Gastroesophageal sphincter (tissue), 3 donors: Measurements from ENCODE around the gene PSME2.
A peak's percentile ranks its signal among the peaks of the same experiment; 100 is the strongest.

Experiments used
- CTCF ChIP-seq, 4 experiments: fragments of 200-600 bp in 2 of 4; fragments of 450-650 bp in 2 of 4; sonication (generic) in 1 of 4; IDR thresholded peaks; one replicate each; pipeline ENCODE4 v1.5.1; 2017 to 2019; ENCODE audit warnings: antibody characterized with exemption in 4 of 4, mild to moderate bottlenecking in 2 of 4, moderate library complexity in 2 of 4
- POLR2A ChIP-seq, 2 donors: fragments of 450-650 bp; IDR thresholded peaks; one replicate each; pipeline ENCODE4 v1.6.1; 2017; ENCODE audit warnings: antibody characterized with exemption in 2 of 2, mild to moderate bottlenecking in 2 of 2, moderate library complexity in 1 of 2

DNA sequence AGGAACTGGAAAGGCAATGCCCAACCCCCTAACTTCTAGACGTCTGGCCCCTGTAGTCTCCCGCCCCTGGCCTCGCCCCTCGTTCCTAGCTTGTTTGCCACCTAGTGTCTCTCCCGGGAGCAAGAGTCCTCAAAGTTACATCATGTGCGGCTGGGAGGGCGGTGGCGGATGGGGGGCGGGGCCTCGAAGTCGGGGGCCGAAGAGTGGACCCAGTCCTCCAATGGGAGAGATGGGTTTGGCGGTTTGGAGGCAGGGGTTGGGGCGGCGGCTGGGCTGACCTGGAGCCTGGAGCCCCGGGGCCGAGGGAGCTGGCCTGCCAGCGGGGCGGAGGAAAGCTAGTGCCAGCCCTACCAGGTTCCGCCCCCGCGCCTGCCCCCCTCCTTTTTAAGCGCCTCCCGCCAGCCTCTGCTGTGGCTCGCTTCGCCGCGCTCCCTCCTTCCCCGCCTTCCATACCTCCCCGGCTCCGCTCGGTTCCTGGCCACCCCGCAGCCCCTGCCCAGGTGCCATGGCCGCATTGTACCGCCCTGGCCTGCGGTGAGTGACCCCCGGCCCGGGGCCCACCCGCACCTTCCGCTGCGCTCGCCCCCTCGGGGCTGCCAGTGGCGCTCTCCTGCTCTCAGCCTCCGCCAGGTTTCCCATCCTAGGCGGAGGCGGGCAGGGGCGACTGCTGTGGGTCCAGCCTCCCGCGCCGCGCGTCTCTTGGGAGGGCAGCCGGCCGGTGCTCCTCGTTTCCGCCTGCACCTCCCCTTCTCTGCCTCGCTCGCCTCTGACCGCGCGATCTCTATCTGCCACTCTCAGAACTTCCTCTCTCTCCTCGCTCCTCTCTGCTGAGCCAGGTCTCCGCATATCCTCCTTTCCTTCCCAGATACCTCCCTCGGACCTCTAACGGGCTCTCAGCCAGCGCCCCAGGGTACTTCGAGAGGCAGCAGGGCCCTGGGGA, 52.2 kb downstream of the PSME2 start, which contains the start of gene PCK2:
- TF ChIP-seq CTCF (IDR thresholded peaks at IDR 0.05) (peak in 3 of 4 experiments; percentile 18 to 33 (median 18)), POLR2A (IDR thresholded peaks at IDR 0.05) (peak; percentile 46 to 53)
